ENCODE measurements around the gene EIF5AL1.

The EIF5AL1 gene

GRCh38 chr10:79491143-79491835 is 21.0 kb upstream of the EIF5AL1 start:
- peak; percentile 3 for TF ChIP-seq CTCF (IDR thresholded peaks at IDR 0.05; ENCODE audit: low read depth, low read length, missing control alignments)
- DNase-seq (ENCODE audit: low read depth): no peak
- in situ Hi-C loops (cut with HindIII; ENCODE audit: low sequenced_read_pairs): loop anchor here (5.0 kb wide), 1 partner anchor 79 kb away; no protein-coding TSS in a partner anchor
- no peak overlapping the region for H3K4me3 ChIP-seq (ENCODE audit: low read depth, low read length)

DNA sequence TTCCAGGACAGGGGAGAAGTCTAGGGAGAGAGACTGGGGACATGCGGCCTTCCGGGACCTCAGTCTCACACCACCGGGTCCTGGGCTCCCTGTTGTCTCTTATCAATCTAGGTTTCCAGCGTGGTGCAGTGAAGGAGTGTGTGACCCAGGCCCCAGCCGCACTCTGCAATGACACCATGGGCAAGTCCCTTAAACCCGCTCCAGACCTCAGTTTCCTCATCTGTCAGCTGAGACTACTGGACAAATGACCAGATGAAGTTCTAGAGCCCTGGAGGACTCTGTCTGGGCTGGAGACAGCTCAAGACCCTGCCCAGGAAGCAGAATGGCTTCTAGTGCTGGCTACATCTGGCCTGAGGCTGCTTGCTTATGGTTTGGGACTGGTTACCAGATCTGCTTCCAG is 20.1 kb upstream of the EIF5AL1 start:
- in situ Hi-C loops (cut with HindIII; ENCODE audit: low sequenced_read_pairs): loop anchor here (5.0 kb wide), 1 partner anchor 80 kb away; no protein-coding TSS in a partner anchor
- TF ChIP-seq CTCF (IDR thresholded peaks at IDR 0.05; ENCODE audit: low read depth, low read length, missing control alignments): no peak
- no peak for DNase-seq (ENCODE audit: low read depth)
- no peak overlapping the region for H3K4me3 ChIP-seq (ENCODE audit: low read depth, low read length)

DNA sequence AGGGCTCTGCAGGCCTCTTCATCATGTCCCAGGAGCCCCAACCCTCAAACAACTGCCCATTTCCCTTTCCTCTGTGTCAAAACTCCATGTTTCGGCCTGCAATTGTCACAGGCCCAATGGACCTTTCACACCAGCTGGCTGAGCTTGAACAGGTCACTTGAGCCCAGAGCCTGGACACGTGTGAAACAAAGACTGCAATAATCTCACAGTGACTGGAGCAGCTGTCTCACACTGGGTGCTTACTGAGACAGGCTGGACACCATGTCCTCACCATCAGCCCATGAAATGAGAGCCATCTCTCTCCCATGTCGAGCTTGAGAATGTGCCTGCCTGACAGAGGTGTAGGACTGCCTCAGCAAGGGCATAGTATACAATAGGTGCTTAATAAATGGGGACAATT is 19.5 kb upstream of the EIF5AL1 start:
- no peak for DNase-seq (ENCODE audit: low read depth)
- no peak overlapping the region for H3K4me3 ChIP-seq (ENCODE audit: low read depth, low read length)
- in situ Hi-C loops (cut with HindIII; ENCODE audit: low sequenced_read_pairs): loop anchor here (5.0 kb wide), 1 partner anchor 81 kb away; no protein-coding TSS in a partner anchor
- TF ChIP-seq CTCF (IDR thresholded peaks at IDR 0.05; ENCODE audit: low read depth, low read length, missing control alignments): no peak

DNA sequence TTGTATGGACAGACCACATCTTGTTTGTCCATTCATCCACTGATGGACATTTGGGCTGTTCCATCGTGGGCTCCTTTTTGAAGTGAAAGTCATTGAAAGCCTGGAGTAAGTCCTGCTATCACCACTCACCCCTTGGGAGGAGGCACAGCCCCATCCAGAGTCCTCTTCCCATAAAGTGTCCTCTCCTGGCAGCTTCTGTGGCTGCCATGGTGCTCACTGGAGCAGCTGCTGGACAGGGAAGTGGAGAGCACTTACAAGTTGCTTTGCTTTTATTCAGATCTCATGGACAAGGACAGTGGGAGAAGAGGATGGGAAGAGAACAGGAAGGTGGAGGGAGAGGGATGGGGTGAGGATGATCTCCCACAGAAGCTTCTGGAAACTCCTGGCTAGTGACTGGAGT is 18.5 kb upstream of the EIF5AL1 start:
- H3K4me3 ChIP-seq (ENCODE audit: low read depth, low read length): no peak overlapping the region
- no peak for DNase-seq (ENCODE audit: low read depth)
- in situ Hi-C loops (cut with HindIII; ENCODE audit: low sequenced_read_pairs): loop anchor here (5.0 kb wide), 1 partner anchor 82 kb away; no protein-coding TSS in a partner anchor
- no peak for TF ChIP-seq CTCF (IDR thresholded peaks at IDR 0.05; ENCODE audit: low read depth, low read length, missing control alignments)

GRCh38 chr10:79494871-79495705 is 17.2 kb upstream of the EIF5AL1 start:
- no peak for DNase-seq (ENCODE audit: low read depth)
- H3K4me3 ChIP-seq (ENCODE audit: low read depth, low read length): no peak overlapping the region
- TF ChIP-seq CTCF (IDR thresholded peaks at IDR 0.05; ENCODE audit: low read depth, low read length, missing control alignments): no peak
- in situ Hi-C loops (cut with HindIII; ENCODE audit: low sequenced_read_pairs): loop anchor here (5.0 kb wide), 1 partner anchor 83 kb away; no protein-coding TSS in a partner anchor

GRCh38 chr10:79495791-79496190 is 16.5 kb upstream of the EIF5AL1 start:
- in situ Hi-C loops (cut with HindIII; ENCODE audit: low sequenced_read_pairs): no loop called here
- no peak overlapping the region for H3K4me3 ChIP-seq (ENCODE audit: low read depth, low read length)
- no peak for TF ChIP-seq CTCF (IDR thresholded peaks at IDR 0.05; ENCODE audit: low read depth, low read length, missing control alignments)
- DNase-seq (ENCODE audit: low read depth): no peak

Measured in astrocyte of the cerebellum (primary cell).